GM13977 (cell line): ENCODE measurements around the gene ADAM8.

Experiments used
- DNase-seq: peaks from one replicate; pipeline ENCODE4 v3.0.0; 2012; ENCODE audit warnings: low spot score
- in situ Hi-C: fragments of 300-500 bp; cut with MboI; formaldehyde crosslinking; loops from one replicate; pipeline ENCODE4 v1.12.0; 2022; ENCODE audit warnings: low sequenced_read_pairs, low pct_unique_long_range_greater_than_20kb, mixed read lengths, inconsistent platforms; ENCODE audit not compliant: unreplicated experiment
- TF ChIP-seq, protein P1 (sequence below): IDR thresholded peaks from 2 replicates; pipeline ENCODE4 v1.5.1; 2012; ENCODE audit warnings: mild to moderate bottlenecking, control low read depth; ENCODE audit not compliant: insufficient read depth; ENCODE audit errors: extremely low read depth, missing control alignments

The ADAM8 gene

DNA sequence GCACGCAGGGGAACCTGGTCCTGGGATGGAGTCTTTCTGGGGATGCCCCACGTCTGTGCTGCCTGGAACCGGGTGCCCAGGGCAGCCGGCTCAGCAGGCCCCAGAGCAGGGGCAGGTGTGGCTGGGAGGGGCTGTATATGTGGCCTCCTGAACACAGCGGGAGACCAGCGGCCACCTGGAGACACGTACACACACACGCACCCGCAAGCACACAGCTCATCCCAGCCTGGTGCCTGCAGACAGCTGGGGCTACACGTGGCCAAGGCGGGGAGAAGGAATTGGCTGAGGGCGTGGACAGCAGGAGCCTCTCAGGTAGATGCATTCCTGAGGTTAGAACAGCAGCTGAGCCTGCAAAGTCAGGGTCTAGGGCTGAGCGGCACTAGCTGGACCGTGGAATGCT is 14.0 kb downstream of the ADAM8 start:
- no peak for DNase-seq
- in situ Hi-C loops = no loop called here
- TF ChIP-seq, protein P1, sequence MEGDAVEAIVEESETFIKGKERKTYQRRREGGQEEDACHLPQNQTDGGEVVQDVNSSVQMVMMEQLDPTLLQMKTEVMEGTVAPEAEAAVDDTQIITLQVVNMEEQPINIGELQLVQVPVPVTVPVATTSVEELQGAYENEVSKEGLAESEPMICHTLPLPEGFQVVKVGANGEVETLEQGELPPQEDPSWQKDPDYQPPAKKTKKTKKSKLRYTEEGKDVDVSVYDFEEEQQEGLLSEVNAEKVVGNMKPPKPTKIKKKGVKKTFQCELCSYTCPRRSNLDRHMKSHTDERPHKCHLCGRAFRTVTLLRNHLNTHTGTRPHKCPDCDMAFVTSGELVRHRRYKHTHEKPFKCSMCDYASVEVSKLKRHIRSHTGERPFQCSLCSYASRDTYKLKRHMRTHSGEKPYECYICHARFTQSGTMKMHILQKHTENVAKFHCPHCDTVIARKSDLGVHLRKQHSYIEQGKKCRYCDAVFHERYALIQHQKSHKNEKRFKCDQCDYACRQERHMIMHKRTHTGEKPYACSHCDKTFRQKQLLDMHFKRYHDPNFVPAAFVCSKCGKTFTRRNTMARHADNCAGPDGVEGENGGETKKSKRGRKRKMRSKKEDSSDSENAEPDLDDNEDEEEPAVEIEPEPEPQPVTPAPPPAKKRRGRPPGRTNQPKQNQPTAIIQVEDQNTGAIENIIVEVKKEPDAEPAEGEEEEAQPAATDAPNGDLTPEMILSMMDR = no peak

DNA sequence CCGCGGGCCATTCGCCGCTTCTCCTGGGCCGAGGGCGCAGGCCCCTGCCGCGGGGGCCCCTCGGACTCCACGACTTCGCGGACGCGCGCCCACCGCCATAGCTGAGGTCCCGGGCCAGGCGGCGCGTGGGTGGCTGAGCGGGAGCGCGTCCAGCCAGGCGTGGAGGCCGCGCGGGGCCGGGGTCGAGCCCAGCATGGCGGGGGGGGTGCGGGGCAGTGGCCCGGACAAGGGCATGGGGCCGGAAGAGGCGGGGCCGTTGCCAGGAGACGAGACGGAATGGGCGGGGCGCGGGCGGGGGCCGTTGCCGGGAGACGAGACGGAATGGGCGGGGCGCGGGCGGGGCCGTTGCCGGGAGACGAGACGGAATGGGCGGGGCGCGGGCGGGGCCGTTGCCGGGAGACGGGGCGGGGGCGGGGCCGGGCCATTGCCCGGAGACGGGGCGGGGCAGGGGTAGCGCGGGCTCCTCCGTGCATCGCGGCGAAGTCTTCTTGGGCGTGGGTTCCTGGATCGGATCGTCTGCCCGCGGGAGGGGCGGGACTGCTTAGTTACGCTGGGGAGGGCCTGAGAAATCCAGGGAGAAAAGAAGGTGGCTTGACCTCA is 14.8 kb downstream of the ADAM8 start:
- TF ChIP-seq, protein P1 = no peak
- in situ Hi-C loops = no loop called here
- peak; percentile 98 for DNase-seq

DNA sequence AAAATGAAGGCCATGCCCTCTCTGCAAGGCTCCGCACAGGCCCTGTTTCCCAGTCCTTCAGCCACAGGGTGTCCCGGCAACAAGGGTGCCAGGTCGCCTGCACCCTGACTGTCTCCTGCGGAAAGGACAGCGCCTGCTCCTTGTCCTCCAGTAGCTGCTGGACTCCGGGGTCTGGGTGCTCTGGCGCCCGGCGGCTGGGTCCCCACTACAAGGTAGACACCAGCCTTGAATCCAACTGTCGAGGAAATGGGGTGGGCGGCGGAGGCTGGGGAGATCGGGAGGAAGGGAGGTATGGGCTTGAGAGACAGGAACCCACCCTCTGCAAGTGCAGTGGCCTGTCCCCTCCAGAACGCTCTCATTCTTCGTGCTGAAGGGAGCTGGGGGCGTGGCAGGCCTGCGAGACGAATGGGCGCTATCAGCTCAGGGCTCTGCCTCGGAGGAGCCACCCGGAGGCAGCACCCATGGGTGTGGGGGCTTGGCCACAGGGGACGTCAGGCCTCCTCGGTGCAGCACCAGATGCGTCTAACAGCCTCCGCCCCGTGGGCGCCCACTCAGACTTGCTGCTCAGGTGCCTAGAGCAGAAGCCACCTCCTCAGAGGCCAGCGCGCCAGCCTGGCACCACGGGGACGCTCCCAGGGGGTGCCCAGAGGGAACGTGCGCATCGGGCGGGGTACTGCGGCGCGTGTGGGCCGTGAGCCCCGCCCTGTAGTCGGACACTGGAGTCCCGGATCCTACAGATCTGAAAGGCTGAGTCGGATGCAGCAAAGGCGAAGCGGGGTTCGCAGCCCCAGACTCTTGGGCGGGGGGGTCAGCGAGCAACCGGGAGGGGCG is 15.6 kb downstream of the ADAM8 start:
- TF ChIP-seq, protein P1 = no peak
- peak; percentile 84 for DNase-seq
- in situ Hi-C loops = no loop called here

DNA sequence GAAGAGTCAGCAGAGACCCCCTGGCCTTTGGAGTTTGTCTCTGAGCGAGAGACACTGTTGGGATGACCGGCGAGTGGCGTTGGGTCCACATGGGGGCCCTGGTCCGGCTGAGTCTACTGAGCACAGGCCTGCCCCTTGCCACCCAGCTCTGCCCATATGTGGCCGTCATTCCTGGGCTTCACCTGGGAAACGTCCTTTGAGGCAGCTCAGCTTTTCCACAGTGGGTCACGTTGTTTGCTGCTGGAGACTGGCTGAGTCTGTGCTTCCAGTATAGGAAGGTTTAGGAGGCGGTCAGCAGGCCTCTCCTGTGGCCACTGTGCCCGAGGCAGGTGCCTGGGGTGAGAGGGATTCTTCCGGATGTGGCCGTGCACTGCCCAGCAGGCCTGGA is 17.1 kb downstream of the ADAM8 start:
- DNase-seq = no peak
- TF ChIP-seq, protein P1 = no peak
- in situ Hi-C loops = no loop called here

DNA sequence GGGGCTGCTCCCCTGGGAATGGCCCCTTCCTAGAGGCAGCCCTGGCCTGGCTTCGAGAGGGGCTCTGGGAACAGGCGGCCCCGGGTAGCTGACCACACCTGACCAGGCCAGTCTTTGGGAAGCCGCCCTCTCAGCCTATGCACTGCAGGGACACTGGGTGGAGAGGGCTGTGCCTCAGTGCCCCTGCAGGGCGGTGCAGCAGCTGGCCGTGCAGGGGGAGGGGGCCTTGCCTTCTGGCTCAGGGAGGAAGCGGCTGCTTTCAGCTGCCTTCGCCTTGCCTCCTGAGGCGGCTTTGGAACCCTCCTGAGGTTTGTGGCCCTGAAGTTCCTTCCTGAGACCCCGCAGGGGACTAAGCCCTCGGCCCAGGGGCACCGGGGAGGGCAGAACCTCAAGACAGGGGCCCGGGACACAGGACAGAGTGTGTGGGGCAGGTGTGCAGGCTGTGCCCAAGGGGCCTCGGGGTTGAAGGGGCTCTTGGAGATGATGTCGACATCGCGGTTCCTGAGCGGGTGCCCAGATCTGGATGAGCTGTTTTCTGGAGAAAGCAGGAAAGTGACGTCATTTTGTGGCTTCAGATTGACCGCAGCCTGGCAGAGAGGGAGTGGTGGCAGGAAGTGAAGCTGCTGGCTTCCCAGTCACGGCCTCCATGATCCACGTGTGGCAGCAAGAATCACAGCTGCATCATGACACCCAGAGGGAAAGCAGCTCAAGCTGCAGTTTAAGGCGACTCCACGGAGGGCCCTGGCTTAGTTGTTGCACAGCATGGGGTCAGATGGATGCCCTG is 17.7 kb downstream of the ADAM8 start:
- in situ Hi-C loops = no loop called here
- TF ChIP-seq, protein P1 = no peak
- no peak for DNase-seq

DNA sequence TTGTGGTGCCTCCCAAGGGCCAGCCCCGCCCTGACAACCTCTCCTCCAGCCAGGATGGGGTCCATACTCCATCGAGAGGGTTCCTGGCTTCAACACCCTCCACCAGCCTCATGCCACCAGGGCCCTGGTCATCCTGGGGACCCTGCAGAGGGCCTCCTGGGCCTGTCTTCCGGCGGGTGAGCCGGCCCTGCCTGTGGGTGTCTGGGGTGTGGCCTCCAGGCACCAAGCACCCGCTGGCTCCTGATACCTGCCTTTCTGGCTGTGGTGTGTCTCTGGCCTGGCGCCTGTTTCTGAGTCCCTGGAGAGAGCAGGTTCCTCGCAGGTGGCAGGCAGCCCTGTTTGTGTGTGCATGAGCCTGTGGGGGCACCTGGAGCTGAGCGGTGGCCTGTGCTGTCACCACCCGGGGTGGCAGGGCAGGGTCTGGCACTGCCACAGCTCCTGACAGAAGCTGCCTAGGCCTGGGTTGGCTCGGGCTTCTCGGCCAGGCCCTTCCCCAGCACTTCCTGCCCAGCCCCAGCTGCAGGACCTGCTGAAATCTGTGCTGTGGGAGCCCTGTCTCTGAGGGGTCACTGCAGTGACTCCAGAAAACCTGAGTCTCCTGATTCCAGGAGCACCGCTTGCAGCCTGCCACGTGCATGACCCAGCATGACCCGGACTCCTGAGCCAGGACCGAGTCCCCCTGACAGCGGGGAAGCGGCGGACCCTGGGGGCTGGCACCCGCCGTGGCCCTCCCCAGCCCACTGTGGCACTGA is 18.4 kb downstream of the ADAM8 start:
- in situ Hi-C loops = no loop called here
- DNase-seq = no peak
- TF ChIP-seq, protein P1 = no peak
